A549 (cell line): ENCODE results near the gene LNX2. TPM values are rescaled to one million over a fixed set of nuclear protein-coding genes. Genes with fewer than 3 reads are reported as not detected.

Source experiments
- ATAC-seq, 2 experiments: fragments of 200-7000 bp in 1 of 2; fragments of >200 bp in 1 of 2; cut with Nextera tagmentation in 1 of 2; cut with Tn5 transposase in 1 of 2; 3 replicates each; pipeline versions ENCODE4 v1.8.0 to v1.9.1; 2018 to 2020; ENCODE audit warnings: mild to moderate bottlenecking in 1 of 2, moderate library complexity in 1 of 2
- CTCF ChIA-PET: fragments of 300-600 bp; sonication (Branson Sonifier 250); formaldehyde crosslinking; extraction: SDS; loops from one replicate; lab custom pipeline; 2021; ENCODE audit warnings: antibody characterized with exemption, inconsistent platforms; lab: Yijun Ruan, JAX
- POLR2A ChIA-PET: fragments of 350-600 bp; formaldehyde crosslinking; extraction: SDS; loops from one replicate; lab custom pipeline; 2021; ENCODE audit warnings: antibody characterized with exemption, inconsistent platforms; lab: Yijun Ruan, JAX
- DNase-seq, 2 experiments: peaks; one replicate each; pipeline versions ENCODE4 v3.0.0 to v3.0.0-alpha.2; 2011 to 2016; ENCODE audit warnings: low read depth in 1 of 2, low spot score in 1 of 2
- FAIRE-seq: peaks from 2 replicates; lab custom pipeline; 2011; peaks lifted over from hg19 to GRCh38; lab: Jason Lieb, UNC
- H3K27ac ChIP-seq, 2 experiments: fragments of >200 bp; sonication (Bioruptor Twin); formaldehyde crosslinking; 3 replicates each; pipeline ENCODE4 v1.5.1; 2016 to 2017
- H3K4me1 ChIP-seq: fragments of >200 bp; sonication (Bioruptor Twin); formaldehyde crosslinking; 3 replicates; pipeline ENCODE4 v1.6.1; 2016
- H3K4me2 ChIP-seq: fragments of >200 bp; sonication (Bioruptor Twin); formaldehyde crosslinking; 3 replicates; pipeline ENCODE4 v1.6.1; 2016
- H3K4me3 ChIP-seq: fragments of >200 bp; sonication (Bioruptor Twin); formaldehyde crosslinking; 3 replicates; pipeline ENCODE4 v1.5.1; 2016
- H3K9me3 ChIP-seq: fragments of >200 bp; sonication (Bioruptor Twin); formaldehyde crosslinking; 3 replicates; pipeline ENCODE4 v1.6.1; 2016
- CBX2 ChIP-seq: fragments of 200-600 bp; sonication (generic); IDR thresholded peaks from 2 replicates; pipeline ENCODE4 v1.6.1; 2016; ENCODE audit warnings: low read depth, mild to moderate bottlenecking, borderline replicate concordance
- CHD2 ChIP-seq: fragments of 150-350 bp; IDR thresholded peaks from 2 replicates; pipeline ENCODE4 v1.6.1; 2014; ENCODE audit warnings: low read length; ENCODE audit not compliant: partially characterized antibody
- CTCF ChIP-seq: fragments of >200 bp; sonication (Bioruptor Twin); formaldehyde crosslinking; IDR thresholded peaks from 3 replicates; pipeline ENCODE4 v1.5.1; 2016
- EHMT2 ChIP-seq: fragments of 200-600 bp; sonication (generic); IDR thresholded peaks from 2 replicates; pipeline ENCODE4 v1.6.1; 2016; ENCODE audit warnings: antibody characterized with exemption, low read depth, mild to moderate bottlenecking, moderate library complexity
- HEYL ChIP-seq: fragments of 250-450 bp; sonication (Bioruptor Pico); IDR thresholded peaks from 2 replicates; pipeline ENCODE4 v1.8.0; 2021; ENCODE audit warnings: mild to moderate bottlenecking, moderate library complexity
- HOXA7 ChIP-seq: fragments of 250-450 bp; sonication (Bioruptor Pico); IDR thresholded peaks from 2 replicates; pipeline ENCODE4 v1.5.0; 2020; ENCODE audit warnings: mild to moderate bottlenecking, moderate library complexity
- HOXB5 ChIP-seq: fragments of 250-450 bp; sonication (Bioruptor Pico); IDR thresholded peaks from 2 replicates; pipeline ENCODE4 v1.5.0; 2020; ENCODE audit warnings: mild to moderate bottlenecking, moderate library complexity
- JUN ChIP-seq, 2 experiments: fragments of >200 bp; sonication (Bioruptor Twin); formaldehyde crosslinking; IDR thresholded peaks; 2 replicates in 1 of 2; 3 replicates in 1 of 2; pipeline ENCODE4 v1.6.1; 2016 to 2017
- JUNB ChIP-seq: fragments of >200 bp; sonication (Bioruptor Twin); formaldehyde crosslinking; IDR thresholded peaks from 2 replicates; pipeline ENCODE4 v1.6.1; 2016
- KDM1A ChIP-seq: fragments of 200-600 bp; sonication (generic); IDR thresholded peaks from 2 replicates; pipeline ENCODE4 v1.6.1; 2016; ENCODE audit warnings: low read depth, mild to moderate bottlenecking
- MAZ ChIP-seq: fragments of 150-350 bp; IDR thresholded peaks from 2 replicates; pipeline ENCODE4 v1.6.1; 2014; ENCODE audit warnings: antibody characterized with exemption, low read depth, low read length, borderline replicate concordance
- PBX3 ChIP-seq: IDR thresholded peaks from 2 replicates; pipeline ENCODE4 v1.6.1; 2012
- POLR2AphosphoS2 ChIP-seq: conservative IDR thresholded peaks from 2 replicates; pipeline ENCODE4 v1.6.1; 2012; ENCODE audit warnings: low read length, improper control_type of control experiment, inconsistent platforms
- RAD21 ChIP-seq, 2 experiments: fragments of >200 bp in 1 of 2; sonication (Bioruptor Twin) in 1 of 2; formaldehyde crosslinking in 1 of 2; IDR thresholded peaks in 1 of 2; conservative IDR thresholded peaks in 1 of 2; 2 replicates in 1 of 2; 3 replicates in 1 of 2; pipeline ENCODE4 v1.6.1; 2012 to 2018; ENCODE audit warnings: inconsistent platforms in 1 of 2
- RARB ChIP-seq: fragments of 250-450 bp; sonication (Bioruptor Pico); IDR thresholded peaks from 2 replicates; pipeline ENCODE4 v1.8.0; 2021; ENCODE audit warnings: mild to moderate bottlenecking, moderate library complexity
- REST ChIP-seq: fragments of 200-600 bp; sonication (generic); IDR thresholded peaks from 2 replicates; pipeline ENCODE4 v1.6.1; 2016; ENCODE audit warnings: antibody characterized with exemption, mild to moderate bottlenecking, moderate library complexity
- RFX5 ChIP-seq: fragments of 450-650 bp; IDR thresholded peaks from 2 replicates; pipeline ENCODE4 v1.7.1; 2014; ENCODE audit warnings: antibody characterized with exemption, mild to moderate bottlenecking, moderate library complexity
- TFCP2L1 ChIP-seq: fragments of 250-450 bp; sonication (Bioruptor Pico); IDR thresholded peaks from 2 replicates; pipeline ENCODE4 v1.5.0; 2021; ENCODE audit warnings: mild to moderate bottlenecking
- ZNF302 ChIP-seq: fragments of 250-450 bp; sonication (Bioruptor Pico); IDR thresholded peaks from 2 replicates; pipeline ENCODE4 v1.9.0; 2021; ENCODE audit warnings: inconsistent platforms, mild to moderate bottlenecking, moderate library complexity
- ZSCAN20 ChIP-seq: fragments of 250-450 bp; sonication (Bioruptor Pico); IDR thresholded peaks from 2 replicates; pipeline ENCODE4 v1.8.0; 2022; ENCODE audit warnings: mild to moderate bottlenecking, moderate library complexity
- WGBS: methylation state at CpG from one replicate; pipeline ENCODE4 v1.1.6; 2017; ENCODE audit errors: missing lambda C conversion rate; 5-methylcytosine and 5-hydroxymethylcytosine counted together
- polyA plus RNA-seq, 4 experiments: library from polyadenylated mRNA; depleted of rRNA in 3 of 4; stranded (reverse); fragments of >200 nt; fragmentation: RNase III in 1 of 4; extraction: RNeasy Plus Mini Kit Qiagen cat#74134 plus additional on column Dnase treatment in 1 of 4; gene quantifications; 2 replicates in 3 of 4; 3 replicates in 1 of 4; pipeline ENCODE4 v1.2.3, GENCODE V29; 2011 to 2017
- TF ChIP-seq, protein P1 (sequence below): IDR thresholded peaks from 2 replicates; pipeline ENCODE4 v1.6.1; 2012
- TF ChIP-seq, protein P2 (sequence below): fragments of 250-450 bp; sonication (Bioruptor Pico); IDR thresholded peaks from 2 replicates; pipeline ENCODE4 v1.5.0; 2020; ENCODE audit warnings: low read depth, mild to moderate bottlenecking, moderate library complexity
- TF ChIP-seq, protein P3 (sequence below): fragments of 250-450 bp; sonication (Bioruptor Pico); IDR thresholded peaks from 2 replicates; pipeline ENCODE4 v1.5.0; 2021; ENCODE audit warnings: mild to moderate bottlenecking, moderate library complexity, borderline replicate concordance

Gene LNX2
- polyA plus RNA-seq, 2 of the 4 experiments (the other 2 are of a cell fraction): 3.3 to 6.3 TPM

GRCh38 chr13:27632214-27632613, 11.9 kb upstream of the LNX2 start:
- TF ChIP-seq CHD2: no peak
- TF ChIP-seq CTCF: no peak
- TF ChIP-seq REST: no peak
- POLR2A ChIA-PET: no interaction called here
- Histone ChIP-seq H3K4me3 (no peak overlapping the region), H3K9me3 (no peaks in the 10 kb centered on the region), H3K27ac (no peak overlapping the region), H3K4me2 (no peak overlapping the region), H3K4me1 (no peaks in the 10 kb centered on the region)
- CTCF ChIA-PET: interaction anchor here (1.4 kb wide), 1 partner anchor 9 kb away, joined by 3 read pairs; no protein-coding TSS in a partner anchor
- 91% methylated on average over 4 of the region's 4 CpGs for WGBS
- ATAC-seq: no peak
- DNase-seq: no peak
- no peak for FAIRE-seq

DNA sequence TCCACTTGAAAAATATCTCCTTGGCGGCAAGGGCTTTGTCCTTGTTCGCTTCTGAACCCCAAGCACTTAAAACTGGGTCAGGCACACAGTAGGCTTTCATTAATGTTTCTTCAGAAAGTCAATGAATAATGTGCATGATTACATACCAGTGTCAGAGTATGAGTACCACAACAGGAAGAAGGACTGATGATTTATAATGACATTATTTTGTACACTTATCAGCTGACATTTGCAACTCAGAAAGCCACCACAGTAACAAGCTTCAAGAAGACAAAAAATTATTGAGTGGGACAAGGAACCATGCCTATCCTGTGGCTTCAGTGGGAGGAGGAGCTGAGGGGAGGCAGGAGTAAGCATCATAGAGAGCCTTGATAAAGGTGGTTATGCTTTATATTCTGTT, 11.3 kb upstream of the LNX2 start:
- WGBS: 48% methylated on average over 2 of the region's 2 CpGs
- Histone ChIP-seq H3K27ac (no peak overlapping the region), H3K4me3 (no peak overlapping the region), H3K4me2 (no peak overlapping the region), H3K9me3 (no peaks in the 10 kb centered on the region), H3K4me1 (no peaks in the 10 kb centered on the region)
- no peak for FAIRE-seq
- POLR2A ChIA-PET: interaction anchor here (1.0 kb wide), 1 partner anchor 11 kb away, joined by 3 read pairs; no protein-coding TSS in a partner anchor
- DNase-seq: no peak
- no peak for TF ChIP-seq MAZ
- no peak for TF ChIP-seq RARB (CRISPR knock-in tag)
- no peak for TF ChIP-seq HOXB5
- no peak for TF ChIP-seq EHMT2
- TF ChIP-seq, protein P1, sequence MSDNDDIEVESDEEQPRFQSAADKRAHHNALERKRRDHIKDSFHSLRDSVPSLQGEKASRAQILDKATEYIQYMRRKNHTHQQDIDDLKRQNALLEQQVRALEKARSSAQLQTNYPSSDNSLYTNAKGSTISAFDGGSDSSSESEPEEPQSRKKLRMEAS: no peak
- TF ChIP-seq JUNB: no peak
- TF ChIP-seq ZSCAN20 (CRISPR knock-in tag): no peak
- TF ChIP-seq RAD21 (conservative IDR thresholded peaks at IDR 0.05 in 1 of 2, IDR thresholded peaks at IDR 0.05 in 1 of 2): no peak
- TF ChIP-seq ZNF302 (CRISPR knock-in tag): no peak
- no peak for TF ChIP-seq JUN (IDR thresholded peaks at IDR 0.05)
- TF ChIP-seq, protein P2, sequence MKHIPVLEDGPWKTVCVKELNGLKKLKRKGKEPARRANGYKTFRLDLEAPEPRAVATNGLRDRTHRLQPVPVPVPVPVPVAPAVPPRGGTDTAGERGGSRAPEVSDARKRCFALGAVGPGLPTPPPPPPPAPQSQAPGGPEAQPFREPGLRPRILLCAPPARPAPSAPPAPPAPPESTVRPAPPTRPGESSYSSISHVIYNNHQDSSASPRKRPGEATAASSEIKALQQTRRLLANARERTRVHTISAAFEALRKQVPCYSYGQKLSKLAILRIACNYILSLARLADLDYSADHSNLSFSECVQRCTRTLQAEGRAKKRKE: no peak
- no peak for TF ChIP-seq HOXA7 (CRISPR knock-in tag)
- TF ChIP-seq TFCP2L1: no peak
- no peak for TF ChIP-seq HEYL (CRISPR knock-in tag)
- TF ChIP-seq, protein P3, sequence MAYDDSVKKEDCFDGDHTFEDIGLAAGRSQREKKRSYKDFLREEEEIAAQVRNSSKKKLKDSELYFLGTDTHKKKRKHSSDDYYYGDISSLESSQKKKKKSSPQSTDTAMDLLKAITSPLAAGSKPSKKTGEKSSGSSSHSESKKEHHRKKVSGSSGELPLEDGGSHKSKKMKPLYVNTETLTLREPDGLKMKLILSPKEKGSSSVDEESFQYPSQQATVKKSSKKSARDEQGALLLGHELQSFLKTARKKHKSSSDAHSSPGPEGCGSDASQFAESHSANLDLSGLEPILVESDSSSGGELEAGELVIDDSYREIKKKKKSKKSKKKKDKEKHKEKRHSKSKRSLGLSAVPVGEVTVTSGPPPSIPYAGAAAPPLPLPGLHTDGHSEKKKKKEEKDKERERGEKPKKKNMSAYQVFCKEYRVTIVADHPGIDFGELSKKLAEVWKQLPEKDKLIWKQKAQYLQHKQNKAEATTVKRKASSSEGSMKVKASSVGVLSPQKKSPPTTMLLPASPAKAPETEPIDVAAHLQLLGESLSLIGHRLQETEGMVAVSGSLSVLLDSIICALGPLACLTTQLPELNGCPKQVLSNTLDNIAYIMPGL (CRISPR knock-in tag): no peak
- no peak for TF ChIP-seq CBX2
- no peak for TF ChIP-seq POLR2AphosphoS2
- no peak for TF ChIP-seq PBX3
- TF ChIP-seq RFX5: no peak
- TF ChIP-seq KDM1A: no peak
- CTCF ChIA-PET: interaction anchor here (1.0 kb wide), 1 partner anchor 10 kb away, joined by 3 read pairs; no protein-coding TSS in a partner anchor
- ATAC-seq: no peak
